ENCODE data around the gene NXN. TPM values are rescaled to one million over a fixed set of nuclear protein-coding genes. Genes with fewer than 3 reads are reported as not detected.

NXN gene
- total RNA-seq, 1 donor from 2014 or later, result 67.3 TPM

DNA sequence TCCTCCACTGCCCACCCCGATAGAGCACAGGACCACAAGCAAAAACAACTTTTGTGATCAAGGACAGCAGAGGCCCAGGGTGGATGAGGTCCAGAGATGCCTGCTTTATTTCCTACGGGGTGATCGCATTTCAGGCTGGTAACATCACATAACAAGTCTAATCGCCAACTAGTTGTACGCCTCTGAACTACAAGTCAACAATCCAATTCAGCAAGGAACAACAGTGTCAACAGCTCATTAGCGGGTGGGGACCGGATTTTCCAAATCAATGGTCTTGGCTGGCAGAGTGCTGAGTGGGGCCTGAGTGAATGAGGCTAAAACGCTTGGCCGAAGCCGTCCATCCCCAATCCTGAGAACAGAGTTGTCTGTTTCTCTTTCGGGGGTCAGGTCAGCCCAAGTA, 180.3 kb downstream of the NXN start:
- Histone ChIP-seq H3K27me3 (no peaks in the 10 kb centered on the region), H3K4me1 (peaks cover 0 to 7% of the 10 kb centered on the region in 2 donors), H3K36me3 (no peaks in the 10 kb centered on the region), H3K27ac (no peak overlapping the region), H3K9me3 (no peaks in the 10 kb centered on the region), H3K4me3 (no peak overlapping the region)
- intact Hi-C loops (cut with DNase I), result loop anchor here (5.0 kb wide), 1 partner anchor 258 kb away; no protein-coding TSS in a partner anchor
- TF ChIP-seq, protein P1, sequence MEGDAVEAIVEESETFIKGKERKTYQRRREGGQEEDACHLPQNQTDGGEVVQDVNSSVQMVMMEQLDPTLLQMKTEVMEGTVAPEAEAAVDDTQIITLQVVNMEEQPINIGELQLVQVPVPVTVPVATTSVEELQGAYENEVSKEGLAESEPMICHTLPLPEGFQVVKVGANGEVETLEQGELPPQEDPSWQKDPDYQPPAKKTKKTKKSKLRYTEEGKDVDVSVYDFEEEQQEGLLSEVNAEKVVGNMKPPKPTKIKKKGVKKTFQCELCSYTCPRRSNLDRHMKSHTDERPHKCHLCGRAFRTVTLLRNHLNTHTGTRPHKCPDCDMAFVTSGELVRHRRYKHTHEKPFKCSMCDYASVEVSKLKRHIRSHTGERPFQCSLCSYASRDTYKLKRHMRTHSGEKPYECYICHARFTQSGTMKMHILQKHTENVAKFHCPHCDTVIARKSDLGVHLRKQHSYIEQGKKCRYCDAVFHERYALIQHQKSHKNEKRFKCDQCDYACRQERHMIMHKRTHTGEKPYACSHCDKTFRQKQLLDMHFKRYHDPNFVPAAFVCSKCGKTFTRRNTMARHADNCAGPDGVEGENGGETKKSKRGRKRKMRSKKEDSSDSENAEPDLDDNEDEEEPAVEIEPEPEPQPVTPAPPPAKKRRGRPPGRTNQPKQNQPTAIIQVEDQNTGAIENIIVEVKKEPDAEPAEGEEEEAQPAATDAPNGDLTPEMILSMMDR (IDR thresholded peaks at IDR 0.05), result no peak
- DNase-seq (ENCODE audit: low spot score in 2 of 2), result no peak

DNA sequence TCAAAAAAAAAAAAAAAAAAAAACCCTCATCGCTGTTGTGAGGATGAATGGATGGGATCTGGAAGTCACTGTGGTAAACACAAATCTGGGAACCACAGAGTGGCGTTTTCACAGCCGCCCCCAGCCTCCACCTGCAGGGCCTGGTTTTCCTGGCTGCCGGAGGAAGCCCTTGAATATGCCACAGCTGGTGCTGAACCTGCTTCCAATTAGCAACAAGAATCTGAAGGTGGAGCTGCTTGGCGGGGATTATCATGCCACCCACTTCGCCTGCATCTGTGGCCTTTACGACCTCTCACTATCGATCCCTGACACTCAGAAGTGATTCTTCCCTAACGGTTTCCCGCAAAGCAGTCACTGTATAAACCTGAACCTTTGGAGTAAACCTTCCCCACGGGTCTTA, 181.3 kb downstream of the NXN start:
- Histone ChIP-seq H3K27ac (no peak overlapping the region), H3K9me3 (no peaks in the 10 kb centered on the region), H3K4me1 (peaks cover 0 to 7% of the 10 kb centered on the region in 2 donors), H3K4me3 (no peak overlapping the region), H3K27me3 (no peaks in the 10 kb centered on the region), H3K36me3 (no peaks in the 10 kb centered on the region)
- no peak for DNase-seq (ENCODE audit: low spot score in 2 of 2)
- TF ChIP-seq, protein P1 (IDR thresholded peaks at IDR 0.05), result no peak
- intact Hi-C loops (cut with DNase I), result loop anchor here (5.0 kb wide), 1 partner anchor 259 kb away; no protein-coding TSS in a partner anchor

DNA sequence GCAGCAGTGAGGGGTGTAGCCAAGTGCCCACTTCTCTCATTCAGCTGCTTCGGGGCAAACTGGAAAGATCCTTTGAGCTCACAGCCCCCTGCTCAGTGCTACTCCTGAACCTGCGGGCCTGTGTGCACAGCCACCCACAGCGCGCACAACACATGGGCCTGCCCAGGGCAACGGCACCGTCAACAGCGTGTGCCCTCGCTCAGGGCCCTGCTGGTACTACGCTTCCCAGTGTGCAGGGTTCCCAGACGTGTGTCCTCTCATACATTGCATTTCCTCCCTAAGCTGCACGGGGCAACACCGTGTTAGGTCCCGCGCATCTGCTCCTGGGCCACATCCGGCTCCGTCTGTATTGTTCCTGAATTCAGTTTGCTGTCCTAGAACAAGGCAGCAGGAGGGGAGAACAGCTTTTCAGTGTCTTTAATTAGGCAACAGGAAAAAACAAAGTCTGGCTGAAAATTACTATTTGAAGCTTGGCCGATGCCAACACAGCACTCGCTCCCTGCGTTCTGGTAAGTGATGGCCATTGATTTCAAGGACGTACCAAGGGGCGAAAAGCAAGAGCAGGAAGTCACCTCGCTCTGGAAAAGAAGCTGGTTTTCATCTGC, 182.2 kb downstream of the NXN start:
- H3K4me1 ChIP-seq, result peaks cover 0 to 7% of the 10 kb centered on the region in 2 donors

DNA sequence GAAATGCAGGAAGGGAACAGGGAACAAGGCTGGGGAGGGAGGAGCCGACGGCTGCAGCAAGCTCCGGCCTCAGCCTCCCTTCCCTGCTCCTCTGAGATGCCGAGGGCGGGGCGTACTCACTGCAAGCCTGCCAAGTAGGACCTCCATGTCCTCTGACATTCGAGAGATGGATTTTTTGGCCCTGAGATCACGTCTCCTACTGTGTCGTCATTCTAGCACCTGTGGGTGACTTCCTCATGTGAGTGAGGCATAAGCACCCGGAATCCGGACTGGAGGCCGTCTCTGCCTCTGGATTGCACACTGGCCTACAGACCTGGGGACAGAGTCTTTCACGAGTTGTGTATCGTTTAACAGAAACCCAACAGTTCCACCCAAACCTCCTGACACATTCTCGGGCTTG, 183.0 kb downstream of the NXN start:
- DNase-seq (ENCODE audit: low spot score in 2 of 2), result no peak
- Histone ChIP-seq H3K4me1 (peaks cover 0 to 7% of the 10 kb centered on the region in 2 donors), H3K4me3 (no peak overlapping the region), H3K27ac (no peak overlapping the region), H3K36me3 (peaks cover 6 to 13% of the 10 kb centered on the region in 2 donors), H3K27me3 (no peaks in the 10 kb centered on the region), H3K9me3 (no peaks in the 10 kb centered on the region)
- TF ChIP-seq, protein P1 (IDR thresholded peaks at IDR 0.05), result no peak
- intact Hi-C loops (cut with DNase I), result loop anchor here (5.0 kb wide), 1 partner anchor 261 kb away; no protein-coding TSS in a partner anchor

More for the DNA sequence above, 182.2 kb downstream of the NXN start:
- TF ChIP-seq, protein P1 (IDR thresholded peaks at IDR 0.05), result no peak
- peaks cover 5 to 6% of the 10 kb centered on the region in 2 donors for H3K36me3 ChIP-seq
- no peak overlapping the region for H3K27ac ChIP-seq
- no peaks in the 10 kb centered on the region for H3K27me3 ChIP-seq
- intact Hi-C loops (cut with DNase I), result loop anchor here (5.0 kb wide), 1 partner anchor 260 kb away; no protein-coding TSS in a partner anchor
- H3K9me3 ChIP-seq, result no peaks in the 10 kb centered on the region
- no peak overlapping the region for H3K4me3 ChIP-seq
- DNase-seq (ENCODE audit: low spot score in 2 of 2), result no peak

DNA sequence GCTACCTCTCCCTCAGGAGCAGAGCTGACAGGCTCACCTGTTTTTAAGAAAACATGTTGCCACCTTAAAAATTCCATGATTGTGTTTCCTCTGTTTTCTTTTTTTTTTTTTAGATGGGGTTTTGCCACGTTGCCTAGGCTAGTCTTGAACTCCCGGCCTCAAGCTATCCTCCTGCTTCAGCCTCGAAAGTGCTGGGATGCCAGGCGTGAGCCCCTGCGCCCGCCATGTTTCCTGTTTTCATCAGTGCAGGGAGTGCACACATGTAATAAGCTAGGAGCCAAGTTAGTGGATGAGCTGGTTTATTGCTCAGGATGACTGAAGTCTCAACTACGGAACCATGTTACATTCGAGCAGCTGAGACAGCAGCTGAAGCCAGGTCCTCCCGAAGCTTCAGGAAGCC, 183.9 kb downstream of the NXN start:
- Histone ChIP-seq H3K4me3 (no peak overlapping the region), H3K4me1 (peaks cover 0 to 7% of the 10 kb centered on the region in 2 donors), H3K27ac (peak overlapping the region; percentile 8 to 35)

More for the DNA sequence above, 183.9 kb downstream of the NXN start:
- Histone ChIP-seq H3K9me3 (no peaks in the 10 kb centered on the region), H3K27me3 (no peaks in the 10 kb centered on the region), H3K36me3 (peaks cover 6 to 14% of the 10 kb centered on the region in 2 donors)
- intact Hi-C loops (cut with DNase I), result loop anchor here (5.0 kb wide), 1 partner anchor 262 kb away; no protein-coding TSS in a partner anchor
- no peak for DNase-seq (ENCODE audit: low spot score in 2 of 2)
- TF ChIP-seq, protein P1 (IDR thresholded peaks at IDR 0.05), result no peak

Data from ascending aorta (tissue), 2 donors.